Placental pericyte (primary cell): ENCODE measurements around the gene PPM1J. TPM values are rescaled to one million over a fixed set of nuclear protein-coding genes. Genes with fewer than 3 reads are reported as not detected.

Experiments used
- total RNA-seq: library from RNA; depleted of rRNA; stranded (reverse); fragments of >200 nt; gene quantifications from 2 replicates; pipeline ENCODE4 v1.2.3, GENCODE V29; 2012

PPM1J gene, protein sequence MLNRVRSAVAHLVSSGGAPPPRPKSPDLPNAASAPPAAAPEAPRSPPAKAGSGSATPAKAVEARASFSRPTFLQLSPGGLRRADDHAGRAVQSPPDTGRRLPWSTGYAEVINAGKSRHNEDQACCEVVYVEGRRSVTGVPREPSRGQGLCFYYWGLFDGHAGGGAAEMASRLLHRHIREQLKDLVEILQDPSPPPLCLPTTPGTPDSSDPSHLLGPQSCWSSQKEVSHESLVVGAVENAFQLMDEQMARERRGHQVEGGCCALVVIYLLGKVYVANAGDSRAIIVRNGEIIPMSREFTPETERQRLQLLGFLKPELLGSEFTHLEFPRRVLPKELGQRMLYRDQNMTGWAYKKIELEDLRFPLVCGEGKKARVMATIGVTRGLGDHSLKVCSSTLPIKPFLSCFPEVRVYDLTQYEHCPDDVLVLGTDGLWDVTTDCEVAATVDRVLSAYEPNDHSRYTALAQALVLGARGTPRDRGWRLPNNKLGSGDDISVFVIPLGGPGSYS
- 0.66 and 0.86 TPM in 2 replicates for total RNA-seq

GRCh38 chr1:112715264-112716053 lies at the start of gene PPM1J:
Gene PPM1J, minus strand, starts transcription at chr1:112715332. Its CDS starts 31 bp downstream, at chr1:112715301.

GRCh38 chr1:112706505-112707220 lies 8.5 kb downstream of the PPM1J start, which contains the start of gene RHOC:
Gene RHOC, minus strand, starts transcription at chr1:112707127. Its CDS starts 3,328 bp downstream, at chr1:112703799.

DNA sequence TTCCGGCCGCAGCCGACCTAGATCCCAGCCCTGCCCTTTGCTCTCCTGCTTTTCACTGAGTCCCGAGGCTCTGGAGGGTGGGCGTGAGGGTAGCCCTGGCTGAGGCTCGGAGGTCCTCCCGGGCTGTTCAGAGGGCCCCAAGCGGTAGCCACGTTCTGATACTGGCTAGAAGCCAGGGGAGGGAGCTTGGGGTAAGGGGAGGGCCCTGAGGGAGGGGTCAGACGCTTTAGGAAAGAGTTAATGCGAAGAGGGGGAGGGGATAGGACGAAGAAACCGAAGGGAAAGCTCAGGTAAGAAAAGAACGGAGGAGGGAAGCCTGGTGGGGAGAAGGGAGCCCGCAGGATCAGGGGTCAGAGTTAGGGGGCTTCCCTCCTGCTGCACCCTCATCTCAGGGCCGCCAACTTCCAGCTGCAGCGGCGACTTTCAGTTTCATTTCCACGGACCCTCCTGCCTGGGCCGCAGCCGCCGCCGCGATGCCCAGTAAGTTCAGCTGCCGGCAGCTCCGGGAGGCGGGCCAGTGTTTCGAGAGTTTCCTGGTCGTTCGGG lies 40.6 kb downstream of the PPM1J start, which contains the start of gene MOV10:
Gene MOV10, plus strand, starts transcription at position 220 of the 546 bp plus-strand sequence. Its CDS starts 254 bp downstream, at position 474.

Other genes with a start within 250 kb of the PPM1J start
- 0.86 and 1.5 TPM in 2 replicates for gene WNT2B, start 206.4 kb downstream of the PPM1J start, total RNA-seq
- 14.0 and 21.8 TPM in 2 replicates for gene ST7L, start 96.2 kb downstream of the PPM1J start, total RNA-seq
- gene CAPZA1, start 95.5 kb downstream of the PPM1J start, total RNA-seq = 247 and 390 TPM in 2 replicates
- gene MOV10, start 40.7 kb downstream of the PPM1J start, total RNA-seq = 52.1 and 55.1 TPM in 2 replicates
- gene RHOC, start 8.2 kb downstream of the PPM1J start, total RNA-seq = 572 and 586 TPM in 2 replicates
- gene SLC16A1, start 240.9 kb upstream of the PPM1J start, total RNA-seq = 109 and 110 TPM in 2 replicates